Dendritic cell treated with granulocyte-macrophage colony-stimulating factor and Interleukin-4, amounts not matched to agents 40 ng/mL and 50 ng/mL, for 4 days (primary cell): ENCODE results near the gene PRKCZ.

Experiments
- H3K27ac Mint-ChIP-seq: one replicate; pipeline ENCODE4 v1.8.0; 2022; ENCODE audit warnings: mild to moderate bottlenecking, mixed read lengths
- H3K27me3 Mint-ChIP-seq: one replicate; pipeline ENCODE4 v1.8.0; 2022; ENCODE audit warnings: mild to moderate bottlenecking, mixed read lengths
- H3K36me3 Mint-ChIP-seq: one replicate; pipeline ENCODE4 v1.8.0; 2022; ENCODE audit warnings: low read depth, mixed read lengths
- H3K4me1 Mint-ChIP-seq: one replicate; pipeline ENCODE4 v1.8.0; 2022; ENCODE audit warnings: low read depth, mixed read lengths
- H3K4me3 Mint-ChIP-seq: one replicate; pipeline ENCODE4 v1.8.0; 2022; ENCODE audit warnings: mild to moderate bottlenecking, moderate library complexity, mixed read lengths
- H3K9me3 Mint-ChIP-seq: one replicate; pipeline ENCODE4 v1.8.0; 2022; ENCODE audit warnings: mixed read lengths
- intact Hi-C: fragments of 100-400 bp; cut with micrococcal nuclease; formaldehyde crosslinking; loops from one replicate; pipeline ENCODE4 v1.15.0; 2022

PRKCZ gene

DNA sequence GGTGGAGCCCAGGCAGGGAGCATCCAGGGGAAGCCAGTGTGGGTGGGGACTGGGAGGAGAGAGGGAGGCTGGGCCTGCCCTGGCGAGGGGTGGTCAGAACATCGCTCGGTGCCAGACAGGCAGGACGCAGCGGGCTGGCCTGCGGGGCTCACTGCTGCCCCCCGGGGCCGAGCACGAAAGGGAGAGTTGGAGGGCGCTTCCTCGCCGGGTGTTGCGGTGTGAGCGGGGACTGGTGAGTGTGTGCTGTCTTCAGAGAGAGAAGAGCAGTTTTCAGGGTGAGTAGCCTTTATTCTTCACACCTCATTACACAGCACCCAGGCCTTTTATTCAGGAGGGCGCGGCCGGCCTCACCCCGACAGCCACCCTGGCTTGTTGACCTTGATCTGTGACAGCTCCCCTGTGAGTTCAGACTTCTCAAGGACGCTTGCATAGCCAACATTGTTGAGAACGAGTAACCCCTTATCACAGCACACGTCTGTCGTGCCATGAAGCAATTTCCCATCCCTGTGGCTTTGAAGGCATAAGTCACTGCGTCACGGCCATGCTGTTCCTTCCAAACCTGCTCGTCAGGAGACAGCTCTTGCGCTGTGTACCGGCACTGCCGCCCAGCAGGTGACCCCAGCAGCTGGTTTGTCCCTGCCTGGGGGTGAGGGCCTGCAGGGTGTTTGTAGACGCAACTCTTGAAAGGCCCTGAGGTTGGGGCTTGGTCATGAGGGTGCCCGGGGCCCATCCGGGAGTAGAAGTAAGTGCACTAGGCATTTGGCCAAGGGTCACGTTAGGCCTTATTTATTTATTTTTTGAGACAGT lies 54.6 kb downstream of the PRKCZ start:
- Mint-ChIP-seq H3K4me3 (no peak overlapping the region), H3K27me3 (peaks cover 17% of the 10 kb centered on the region), H3K27ac (no peak overlapping the region), H3K36me3 (no peaks in the 10 kb centered on the region), H3K9me3 (no peaks in the 10 kb centered on the region), H3K4me1 (no peaks in the 10 kb centered on the region)
- intact Hi-C loops, result no loop called here

GRCh38 chr1:2105781-2106524 lies 55.7 kb downstream of the PRKCZ start:
- H3K36me3 Mint-ChIP-seq, result no peaks in the 10 kb centered on the region
- peaks cover 3% of the 10 kb centered on the region for H3K4me1 Mint-ChIP-seq
- intact Hi-C loops, result no loop called here
- no peaks in the 10 kb centered on the region for H3K9me3 Mint-ChIP-seq
- no peak overlapping the region for H3K27ac Mint-ChIP-seq
- H3K4me3 Mint-ChIP-seq, result no peak overlapping the region
- H3K27me3 Mint-ChIP-seq, result peaks cover 15% of the 10 kb centered on the region

DNA sequence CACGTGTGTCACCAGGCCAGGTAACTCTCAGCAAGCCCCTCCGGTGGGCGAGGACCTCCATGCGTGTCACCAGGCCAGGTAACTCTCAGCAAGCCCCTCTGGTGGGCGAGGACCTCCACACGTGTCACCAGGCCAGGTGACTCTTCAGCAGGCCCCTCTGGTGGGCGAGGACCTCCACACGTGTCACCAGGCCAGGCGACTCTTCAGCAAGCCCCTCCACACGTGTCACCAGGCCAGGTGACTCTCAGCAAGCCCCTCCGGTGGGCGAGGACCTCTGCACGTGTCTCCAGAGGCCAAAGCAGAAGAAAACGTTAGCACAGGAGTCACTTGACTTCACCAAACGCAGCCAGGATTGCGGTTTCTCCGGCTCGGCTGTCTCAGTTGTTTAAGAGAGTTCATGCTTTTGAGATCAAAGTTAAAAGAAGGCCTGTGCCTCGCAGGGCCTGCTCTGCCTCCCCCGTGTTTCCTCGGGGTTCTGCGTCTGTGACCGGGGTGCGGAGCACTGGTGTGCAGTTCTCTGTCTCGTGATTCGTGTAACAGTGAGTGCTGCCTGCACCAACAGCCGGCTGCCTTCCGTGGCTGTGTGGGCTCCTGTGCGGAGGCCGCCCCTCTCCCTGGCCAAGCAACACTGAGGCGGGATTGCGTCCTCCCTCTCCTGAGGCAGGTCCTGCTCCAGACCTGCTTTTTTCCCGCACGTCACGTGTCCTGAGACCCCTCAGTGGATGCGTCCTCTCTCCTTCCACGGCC lies 56.6 kb downstream of the PRKCZ start:
- Mint-ChIP-seq H3K9me3 (no peaks in the 10 kb centered on the region), H3K36me3 (no peaks in the 10 kb centered on the region), H3K27ac (peak overlapping the region; percentile 9), H3K4me1 (peaks cover 12% of the 10 kb centered on the region), H3K27me3 (peaks cover 14% of the 10 kb centered on the region), H3K4me3 (no peak overlapping the region)
- intact Hi-C loops, result no loop called here

DNA sequence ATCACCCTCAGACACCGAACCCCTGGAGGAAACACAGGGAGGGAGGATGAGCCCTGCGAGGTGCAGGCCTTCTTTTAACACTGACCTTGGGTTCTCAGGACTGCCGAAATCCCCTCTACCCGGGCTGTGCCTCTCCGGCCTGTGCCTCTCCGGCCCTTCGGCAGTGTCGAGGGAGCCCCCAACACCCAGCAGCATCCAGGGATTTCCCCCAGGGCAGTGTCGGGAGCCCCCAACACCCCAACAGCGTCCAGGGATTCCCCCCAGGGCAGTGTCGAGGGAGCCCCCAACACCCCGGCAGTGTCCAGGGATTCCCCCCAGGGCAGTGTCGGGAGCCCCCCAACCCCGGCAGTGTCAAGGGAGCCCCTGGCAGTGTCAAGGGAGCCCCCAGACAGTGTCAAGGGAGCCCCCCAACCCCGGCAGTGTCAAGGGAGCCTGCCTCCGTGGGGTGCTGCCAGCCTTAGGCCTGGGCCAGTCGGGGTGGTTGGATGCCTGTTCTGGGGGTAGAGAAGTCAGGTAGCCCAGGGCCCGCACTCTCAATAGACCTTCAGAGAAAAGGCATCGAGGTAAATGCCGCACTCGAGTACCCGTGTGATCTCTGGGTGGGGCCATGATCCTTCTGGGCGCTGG lies 57.5 kb downstream of the PRKCZ start:
- no peak overlapping the region for H3K4me3 Mint-ChIP-seq
- intact Hi-C loops, result no loop called here
- no peaks in the 10 kb centered on the region for H3K36me3 Mint-ChIP-seq
- H3K27ac Mint-ChIP-seq, result no peak overlapping the region
- peaks cover 14% of the 10 kb centered on the region for H3K27me3 Mint-ChIP-seq
- H3K9me3 Mint-ChIP-seq, result no peaks in the 10 kb centered on the region
- H3K4me1 Mint-ChIP-seq, result peaks cover 19% of the 10 kb centered on the region

GRCh38 chr1:2108213-2108876 lies 58.1 kb downstream of the PRKCZ start:
- intact Hi-C loops, result no loop called here
- Mint-ChIP-seq H3K27me3 (peaks cover 14% of the 10 kb centered on the region), H3K27ac (no peak overlapping the region), H3K4me1 (peaks cover 24% of the 10 kb centered on the region), H3K9me3 (no peaks in the 10 kb centered on the region), H3K4me3 (no peak overlapping the region), H3K36me3 (no peaks in the 10 kb centered on the region)

DNA sequence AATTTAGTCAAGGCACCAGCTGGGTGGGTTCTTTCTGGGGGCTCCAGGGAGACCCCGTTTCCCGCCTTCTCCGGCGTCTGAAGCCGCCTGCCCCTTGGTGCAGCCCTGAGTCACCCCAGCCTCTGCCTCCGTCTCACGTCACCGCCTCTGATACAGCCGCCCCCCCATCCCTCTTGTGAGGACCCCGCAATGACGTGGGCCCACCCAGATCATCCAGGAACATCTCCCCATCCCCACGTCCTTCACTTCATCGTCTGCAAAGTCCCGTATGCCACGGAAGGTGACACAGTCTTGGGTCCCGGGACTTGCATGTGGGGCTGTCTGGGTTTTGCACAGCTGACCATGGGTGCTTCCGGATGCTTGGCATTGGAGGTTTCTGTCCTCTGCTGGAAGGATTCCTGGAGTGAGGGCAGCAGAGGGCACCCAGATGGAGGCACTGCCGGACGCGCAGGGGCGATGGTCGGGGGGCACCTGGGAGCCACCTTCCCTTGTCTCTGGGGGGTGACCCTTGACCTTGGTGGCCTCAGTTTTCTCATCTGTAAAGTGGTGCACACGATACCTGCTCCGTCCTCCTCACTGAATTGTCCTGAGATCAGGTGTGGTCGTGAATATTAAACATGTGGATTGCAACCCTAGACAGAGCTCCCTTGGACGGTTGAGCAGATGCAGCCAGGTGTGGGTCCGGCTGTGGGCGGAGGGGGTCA lies 58.8 kb downstream of the PRKCZ start:
- Mint-ChIP-seq H3K36me3 (no peaks in the 10 kb centered on the region), H3K4me1 (peaks cover 31% of the 10 kb centered on the region), H3K27me3 (peaks cover 19% of the 10 kb centered on the region), H3K4me3 (no peak overlapping the region), H3K9me3 (no peaks in the 10 kb centered on the region), H3K27ac (peak overlapping the region; percentile 32)
- intact Hi-C loops, result no loop called here

GRCh38 chr1:2109581-2110021 lies 59.4 kb downstream of the PRKCZ start:
- Mint-ChIP-seq H3K9me3 (no peaks in the 10 kb centered on the region), H3K27ac (peak overlapping the region; percentile 32), H3K4me3 (no peak overlapping the region), H3K4me1 (peaks cover 31% of the 10 kb centered on the region), H3K36me3 (no peaks in the 10 kb centered on the region), H3K27me3 (peaks cover 19% of the 10 kb centered on the region)
- intact Hi-C loops, result no loop called here

GRCh38 chr1:2110191-2110737 lies 60.1 kb downstream of the PRKCZ start:
- Mint-ChIP-seq H3K4me1 (peaks cover 31% of the 10 kb centered on the region), H3K4me3 (no peak overlapping the region), H3K27me3 (peaks cover 23% of the 10 kb centered on the region), H3K9me3 (no peaks in the 10 kb centered on the region), H3K27ac (peak overlapping the region; percentile 74), H3K36me3 (no peaks in the 10 kb centered on the region)
- intact Hi-C loops, result no loop called here

DNA sequence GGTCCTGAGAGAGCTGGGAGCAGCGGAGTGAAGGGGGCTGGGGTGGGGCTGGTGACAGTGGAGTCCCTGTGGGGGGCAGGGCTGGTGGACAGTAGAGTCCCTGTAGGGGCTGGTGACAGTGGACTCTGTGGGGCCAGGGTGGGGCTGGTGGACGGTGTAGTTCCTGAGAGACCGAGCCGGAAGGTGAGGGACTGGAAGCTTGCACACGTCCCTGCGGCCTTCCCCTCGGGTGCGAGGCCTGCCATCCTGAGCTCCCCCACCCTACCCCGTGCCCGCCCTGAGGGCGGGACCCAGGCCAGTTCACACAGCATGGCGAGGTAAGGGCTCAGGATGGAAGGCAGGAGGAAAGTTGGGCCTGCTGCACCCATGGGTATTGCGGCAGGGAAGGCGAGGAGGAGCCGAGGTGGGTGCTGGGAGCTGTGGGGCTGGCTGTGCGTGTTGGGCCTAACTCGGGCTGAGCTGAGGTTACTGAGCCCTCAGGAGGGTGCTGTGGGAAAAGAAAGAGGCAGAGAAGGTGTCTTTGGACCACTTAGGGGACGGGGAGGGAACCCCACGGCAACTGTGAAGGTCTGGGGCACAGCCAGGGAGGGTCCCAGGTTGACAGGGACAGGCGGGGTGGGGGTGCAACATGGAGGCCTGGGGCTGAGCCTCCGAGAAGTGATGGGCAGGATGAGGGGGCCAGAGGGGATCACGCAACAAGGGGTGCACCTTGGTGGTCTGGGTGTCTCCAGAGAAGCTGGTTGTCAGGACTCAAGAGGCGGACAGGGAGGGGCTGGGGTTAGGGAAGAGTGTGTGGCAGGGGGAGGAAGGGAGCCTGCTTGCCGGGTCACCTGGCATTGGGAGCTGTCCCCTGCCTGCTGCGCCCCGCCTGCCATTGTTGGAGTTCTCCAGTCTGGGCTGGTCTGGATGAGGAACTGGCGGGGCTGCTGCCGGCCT lies 60.8 kb downstream of the PRKCZ start:
- Mint-ChIP-seq H3K4me3 (no peak overlapping the region), H3K27ac (peak overlapping the region; percentile 74), H3K4me1 (peaks cover 31% of the 10 kb centered on the region), H3K27me3 (peaks cover 28% of the 10 kb centered on the region), H3K36me3 (no peaks in the 10 kb centered on the region), H3K9me3 (no peaks in the 10 kb centered on the region)
- intact Hi-C loops, result no loop called here

DNA sequence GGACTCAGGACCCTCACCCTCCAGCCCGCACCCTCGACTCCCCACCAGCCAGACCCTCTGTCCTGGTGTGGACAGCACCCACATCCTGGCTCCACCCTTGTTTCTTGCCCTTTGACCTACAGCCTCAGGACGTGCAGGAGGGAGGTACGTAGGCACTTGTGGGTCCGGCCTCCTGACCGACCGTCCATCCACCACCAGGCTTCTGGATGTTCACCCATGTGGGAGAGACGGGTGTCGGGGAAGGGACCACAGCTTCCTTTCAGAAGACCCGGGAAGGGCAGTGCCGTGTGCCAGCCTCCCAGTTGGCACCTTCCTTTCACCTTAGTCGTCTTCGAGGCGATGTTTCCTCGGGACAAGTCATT lies 61.4 kb downstream of the PRKCZ start:
- peaks cover 31% of the 10 kb centered on the region for H3K4me1 Mint-ChIP-seq
- no peak overlapping the region for H3K4me3 Mint-ChIP-seq
- no peaks in the 10 kb centered on the region for H3K9me3 Mint-ChIP-seq
- peak overlapping the region; percentile 74 for H3K27ac Mint-ChIP-seq
- H3K27me3 Mint-ChIP-seq, result peaks cover 29% of the 10 kb centered on the region
- H3K36me3 Mint-ChIP-seq, result no peaks in the 10 kb centered on the region
- intact Hi-C loops, result no loop called here

- H3K9me3 Mint-ChIP-seq, result no peaks in the 10 kb centered on the region
- peak overlapping the region; percentile 74 for H3K27ac Mint-ChIP-seq
- H3K4me1 Mint-ChIP-seq, result peaks cover 31% of the 10 kb centered on the region
- peak overlapping the region; percentile 30 for H3K4me3 Mint-ChIP-seq
- intact Hi-C loops, result no loop called here
- H3K36me3 Mint-ChIP-seq, result no peaks in the 10 kb centered on the region
- peaks cover 30% of the 10 kb centered on the region for H3K27me3 Mint-ChIP-seq
Observed at GRCh38 chr1:2112280-2112701, 62.1 kb downstream of the PRKCZ start.

- H3K9me3 Mint-ChIP-seq, result no peaks in the 10 kb centered on the region
- intact Hi-C loops, result no loop called here
- H3K27me3 Mint-ChIP-seq, result peaks cover 35% of the 10 kb centered on the region
- H3K4me1 Mint-ChIP-seq, result peaks cover 36% of the 10 kb centered on the region
- H3K4me3 Mint-ChIP-seq, result no peak overlapping the region
- H3K36me3 Mint-ChIP-seq, result no peaks in the 10 kb centered on the region
- H3K27ac Mint-ChIP-seq, result peak overlapping the region; percentile 74
Observed at GRCh38 chr1:2113620-2114135, 63.5 kb downstream of the PRKCZ start.
